HG03354 (cell line): ENCODE data around the gene OR52W1.

Experiments used
- ATAC-seq: cut with Tn5 transposase; IDR thresholded peaks from one replicate; pipeline ENCODE4 v1.9.1; 2021; ENCODE audit warnings: mild to moderate bottlenecking; ENCODE audit not compliant: unreplicated experiment, poor library complexity, severe bottlenecking

OR52W1 gene

GRCh38 chr11:6214530-6214929 is 15.5 kb downstream of the OR52W1 start:
- no peak for ATAC-seq

- ATAC-seq, result no peak
Observed at GRCh38 chr11:6216501-6216900, 17.5 kb downstream of the OR52W1 start.

GRCh38 chr11:6217722-6218121 is 18.7 kb downstream of the OR52W1 start:
- ATAC-seq, result no peak

- ATAC-seq, result no peak
Observed at GRCh38 chr11:6219359-6219758, 20.3 kb downstream of the OR52W1 start.

- no peak for ATAC-seq
Observed at GRCh38 chr11:6223854-6224253, 24.8 kb downstream of the OR52W1 start.

- ATAC-seq, result no peak
Observed at GRCh38 chr11:6224421-6224820, 25.4 kb downstream of the OR52W1 start.

- ATAC-seq, result no peak
Observed at GRCh38 chr11:6225024-6225423, 26.0 kb downstream of the OR52W1 start.

GRCh38 chr11:6225896-6226295 is 26.9 kb downstream of the OR52W1 start:
- ATAC-seq, result no peak

GRCh38 chr11:6228520-6228919 is 29.5 kb downstream of the OR52W1 start:
- ATAC-seq, result no peak

- ATAC-seq, result no peak
Observed at GRCh38 chr11:6229911-6230310, 30.9 kb downstream of the OR52W1 start.

- no peak for ATAC-seq
Observed at GRCh38 chr11:6232899-6233298, 33.9 kb downstream of the OR52W1 start.

GRCh38 chr11:6233984-6234386 is 35.0 kb downstream of the OR52W1 start:
- peak; percentile 1 for ATAC-seq

- ATAC-seq, result peak; percentile 95
Observed at GRCh38 chr11:6234387-6235107, 35.5 kb downstream of the OR52W1 start, which contains the start of gene FHIP1B. TSS of gene FHIP1B (minus strand) at chr11:6234636. CDS start at chr11:6224516, 10,120 bp downstream.

GRCh38 chr11:6237266-6237665 is 38.2 kb downstream of the OR52W1 start:
- no peak for ATAC-seq

GRCh38 chr11:6237761-6238302 is 38.8 kb downstream of the OR52W1 start:
- ATAC-seq, result no peak

- no peak for ATAC-seq
Observed at GRCh38 chr11:6238902-6239301, 39.9 kb downstream of the OR52W1 start, which contains the start of gene CNGA4. TSS of gene CNGA4 (plus strand) at chr11:6239089. CDS start at chr11:6239207, 118 bp downstream.

- ATAC-seq, result no peak
Observed at GRCh38 chr11:6240139-6240538, 41.1 kb downstream of the OR52W1 start.

- no peak for ATAC-seq
Observed at GRCh38 chr11:6240781-6241180, 41.8 kb downstream of the OR52W1 start.

- ATAC-seq, result no peak
Observed at GRCh38 chr11:6241316-6241715, 42.3 kb downstream of the OR52W1 start.

- no peak for ATAC-seq
Observed at GRCh38 chr11:6245536-6245935, 46.5 kb downstream of the OR52W1 start.

- no peak for ATAC-seq
Observed at GRCh38 chr11:6248248-6248647, 49.2 kb downstream of the OR52W1 start.
